HG03442 (cell line): ENCODE data around the gene CYP27C1.

Source experiments
- ATAC-seq: cut with Tn5 transposase; IDR thresholded peaks from one replicate; pipeline ENCODE4 v1.9.1; 2021; ENCODE audit warnings: mild to moderate bottlenecking, moderate library complexity; ENCODE audit not compliant: unreplicated experiment

The CYP27C1 gene

GRCh38 chr2:127193967-127194280 is 26.2 kb downstream of the CYP27C1 start:
- no peak for ATAC-seq

- ATAC-seq = no peak
Measured at GRCh38 chr2:127193164-127193966, 26.7 kb downstream of the CYP27C1 start.

GRCh38 chr2:127191331-127192219 is 28.5 kb downstream of the CYP27C1 start:
- ATAC-seq = no peak

GRCh38 chr2:127188797-127189196 is 31.3 kb downstream of the CYP27C1 start:
- ATAC-seq = no peak

- no peak for ATAC-seq
Measured at GRCh38 chr2:127187831-127188230, 32.3 kb downstream of the CYP27C1 start.

GRCh38 chr2:127187081-127187775 is 32.9 kb downstream of the CYP27C1 start:
- ATAC-seq = no peak

- ATAC-seq = no peak
Measured at GRCh38 chr2:127185705-127186104, 34.4 kb downstream of the CYP27C1 start.

GRCh38 chr2:127185093-127185492 is 35.0 kb downstream of the CYP27C1 start:
- no peak for ATAC-seq

GRCh38 chr2:127183771-127184170 is 36.3 kb downstream of the CYP27C1 start:
- no peak for ATAC-seq

- no peak for ATAC-seq
Measured at GRCh38 chr2:127182626-127183458, 37.3 kb downstream of the CYP27C1 start.

- no peak for ATAC-seq
Measured at GRCh38 chr2:127181851-127182250, 38.2 kb downstream of the CYP27C1 start.

GRCh38 chr2:127179766-127180165 is 40.3 kb downstream of the CYP27C1 start:
- no peak for ATAC-seq

GRCh38 chr2:127177617-127178263 is 42.4 kb downstream of the CYP27C1 start:
- no peak for ATAC-seq

GRCh38 chr2:127176371-127177311 is 43.5 kb downstream of the CYP27C1 start:
- ATAC-seq = no peak

GRCh38 chr2:127175751-127176354 is 44.2 kb downstream of the CYP27C1 start:
- ATAC-seq = no peak

GRCh38 chr2:127175041-127175721 is 44.9 kb downstream of the CYP27C1 start:
- no peak for ATAC-seq

- no peak for ATAC-seq
Measured at GRCh38 chr2:127174640-127175039, 45.5 kb downstream of the CYP27C1 start.

GRCh38 chr2:127174136-127174535 is 46.0 kb downstream of the CYP27C1 start:
- no peak for ATAC-seq
